GM19463 (cell line): ENCODE data around the gene NT5E.
A peak's percentile ranks its signal among the peaks of the same experiment; 100 is the strongest.

Source experiments
- ATAC-seq: cut with Tn5 transposase; IDR thresholded peaks from one replicate; pipeline ENCODE4 v1.9.1; 2021; ENCODE audit warnings: mild to moderate bottlenecking, moderate library complexity; ENCODE audit not compliant: unreplicated experiment

Gene NT5E

DNA sequence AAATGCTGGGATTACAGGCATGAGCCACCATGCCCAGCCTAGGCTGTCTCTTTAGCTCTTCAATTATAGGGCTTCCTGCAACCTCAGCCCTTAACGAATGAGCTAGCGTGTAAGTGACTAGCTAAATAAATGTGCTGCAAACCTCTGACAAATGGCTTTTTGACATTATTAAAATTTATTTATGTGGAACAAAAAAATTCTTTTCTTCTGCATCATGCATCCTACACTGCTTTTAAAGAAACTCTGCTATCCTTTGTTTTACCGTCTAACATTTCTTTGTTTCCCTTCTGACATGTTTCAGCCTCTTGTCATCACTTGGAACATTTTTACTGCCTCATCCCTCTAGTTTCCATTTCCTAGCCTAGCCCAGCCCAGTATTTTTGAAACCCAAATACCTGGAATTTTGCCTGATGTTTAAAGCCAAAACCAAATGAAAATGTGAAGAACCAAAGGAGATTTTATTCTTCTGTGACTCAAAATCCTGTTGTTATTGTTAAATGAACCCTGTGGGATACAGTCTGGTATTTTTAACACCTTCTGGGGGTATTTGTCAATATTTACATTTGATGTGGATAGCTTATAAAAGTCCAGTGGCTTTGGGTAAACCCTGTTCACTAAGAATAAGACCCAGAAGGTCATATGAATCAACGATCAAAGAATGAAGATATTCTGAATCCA lies 9.5 kb downstream of the NT5E start:
- ATAC-seq, result no peak

DNA sequence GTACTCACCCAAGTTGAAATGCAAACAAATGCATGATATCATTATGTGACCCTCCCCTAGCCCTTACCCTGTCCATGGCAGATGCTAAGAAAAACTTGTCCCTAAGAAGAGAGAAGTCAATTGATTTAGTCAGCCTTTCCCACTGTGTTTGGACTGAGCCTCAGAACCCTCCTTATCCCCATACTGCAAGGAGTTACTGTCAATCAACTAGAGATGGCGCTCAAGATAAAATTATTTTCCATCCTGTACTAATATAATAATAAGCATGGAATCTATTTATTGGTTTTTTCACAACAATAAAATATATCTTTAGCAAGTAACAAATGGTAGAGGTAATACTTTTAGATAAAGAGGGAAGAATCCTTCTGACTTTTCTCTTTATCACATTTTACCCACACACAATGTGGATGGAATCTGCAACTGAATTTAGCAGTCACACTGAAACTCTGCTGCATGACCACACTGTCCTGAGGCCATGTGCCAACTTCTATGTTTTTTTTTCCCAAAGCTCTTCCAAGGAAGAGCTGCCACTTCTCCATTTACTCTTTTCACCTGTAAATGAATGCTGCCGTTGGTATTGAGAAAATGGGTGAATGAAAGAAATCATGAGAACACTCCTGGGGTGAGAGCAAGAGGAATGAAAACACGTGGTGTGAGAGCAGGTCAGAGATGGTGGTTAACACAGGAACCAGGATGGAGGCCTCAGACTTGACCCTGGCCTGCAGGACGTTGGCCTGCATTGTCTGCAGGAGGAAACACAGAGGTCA lies 10.5 kb downstream of the NT5E start:
- no peak for ATAC-seq

DNA sequence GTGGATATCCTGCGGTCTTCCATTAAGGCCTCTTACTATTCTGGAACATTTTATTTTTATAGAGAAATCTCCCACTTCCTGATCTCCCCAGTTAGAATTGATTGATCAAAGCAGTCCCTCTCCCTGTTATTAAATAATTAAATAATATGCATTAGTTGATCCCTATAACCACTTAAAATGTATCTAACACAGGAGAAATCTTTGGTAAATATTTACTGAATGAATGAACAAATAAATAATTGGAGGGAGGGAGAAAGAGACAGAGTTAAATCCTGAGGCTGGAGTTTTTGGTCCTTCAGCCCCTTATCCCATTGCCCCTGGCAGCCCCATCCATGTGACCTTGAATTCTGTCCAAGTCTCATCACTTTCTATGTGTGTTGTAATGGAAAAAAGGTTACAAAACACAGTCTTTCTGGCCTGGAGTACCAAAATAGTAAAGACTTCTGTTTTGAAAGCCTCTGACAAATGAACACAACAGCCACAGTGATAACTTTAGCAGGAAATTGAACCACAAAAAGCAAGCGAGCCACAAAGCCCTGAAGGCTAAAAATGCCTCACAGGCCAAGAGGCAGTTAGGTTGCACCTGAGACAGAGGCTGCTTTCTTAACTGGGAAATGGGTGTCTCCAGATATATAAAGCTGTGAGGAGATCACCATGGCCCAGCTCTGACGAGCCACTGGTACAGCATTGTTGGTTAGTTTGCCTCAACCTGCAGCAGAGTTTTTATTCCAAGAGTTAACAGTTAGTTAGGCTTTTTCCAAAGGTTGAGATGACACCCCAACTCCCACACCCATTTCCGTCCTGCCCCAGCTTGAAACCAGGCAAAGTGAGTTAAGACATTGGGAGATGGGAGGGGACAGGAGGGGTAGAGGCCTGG lies 11.3 kb downstream of the NT5E start:
- peak; percentile 74 for ATAC-seq

DNA sequence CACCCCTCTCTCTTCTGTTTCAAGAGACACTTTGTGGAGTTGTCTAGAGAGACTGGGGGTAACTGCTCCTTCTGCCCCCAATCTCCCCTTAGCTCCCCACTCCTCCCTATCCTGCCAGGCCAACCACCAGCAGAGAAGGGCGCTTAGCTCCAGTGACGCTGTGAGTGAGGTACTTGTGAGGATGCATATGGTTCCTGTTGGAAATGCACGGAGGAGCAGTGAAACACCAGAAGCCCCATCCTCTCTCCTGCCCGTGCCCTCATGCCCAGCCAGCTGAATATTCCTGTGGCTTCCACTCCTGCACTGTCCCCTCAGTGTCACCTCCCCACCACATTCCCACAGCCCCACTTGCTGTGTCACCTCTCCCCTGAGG lies 11.9 kb downstream of the NT5E start:
- ATAC-seq, result no peak

DNA sequence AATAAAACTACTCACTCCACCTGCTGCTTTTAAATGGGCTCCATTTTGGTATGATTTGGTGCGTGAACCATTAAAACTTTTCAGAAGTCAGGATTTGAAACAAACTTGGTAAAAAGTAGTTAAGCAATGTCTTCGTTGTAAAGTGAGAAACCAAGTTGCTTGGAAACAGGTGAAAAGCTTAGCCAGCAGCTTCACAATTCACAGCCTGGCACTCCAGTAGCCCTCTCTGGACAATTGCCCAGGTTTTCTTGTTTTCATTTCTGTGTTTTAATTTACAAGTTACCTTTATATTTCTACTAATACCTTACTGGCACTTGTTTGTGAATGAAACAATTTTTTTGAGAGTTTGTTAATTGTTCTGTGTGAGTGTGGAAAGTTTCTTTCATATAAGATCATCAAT lies 12.8 kb downstream of the NT5E start:
- no peak for ATAC-seq

DNA sequence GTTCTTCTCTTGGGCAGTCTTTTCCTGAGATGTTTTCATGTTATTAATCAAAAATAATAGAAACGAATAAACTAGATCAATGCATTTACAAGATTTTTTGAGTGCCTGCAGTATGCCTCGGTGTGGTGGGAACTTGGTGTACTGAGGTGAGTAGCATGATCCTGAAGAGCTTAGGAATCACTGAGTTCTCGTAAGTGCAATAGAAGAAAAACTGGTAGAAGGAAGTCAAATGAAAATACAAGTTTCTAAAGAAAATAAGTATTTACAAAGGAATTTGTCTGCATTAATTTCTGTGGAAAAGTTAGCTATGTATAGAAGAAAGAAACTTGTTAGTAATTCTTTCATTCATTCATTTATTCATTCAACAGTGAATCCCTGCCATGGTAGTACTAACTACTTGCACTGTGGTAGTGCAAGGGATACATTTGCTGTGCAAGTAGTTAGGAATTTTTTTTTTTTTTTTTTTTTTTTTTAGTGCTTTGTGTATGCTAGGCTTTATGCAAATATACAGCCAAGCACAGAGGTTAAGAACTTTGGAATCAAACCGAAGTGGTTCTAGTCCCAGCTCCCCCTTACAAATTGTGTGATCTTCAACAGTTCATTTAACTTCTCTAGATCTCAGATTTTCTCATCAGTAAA lies 13.9 kb downstream of the NT5E start:
- ATAC-seq, result no peak

DNA sequence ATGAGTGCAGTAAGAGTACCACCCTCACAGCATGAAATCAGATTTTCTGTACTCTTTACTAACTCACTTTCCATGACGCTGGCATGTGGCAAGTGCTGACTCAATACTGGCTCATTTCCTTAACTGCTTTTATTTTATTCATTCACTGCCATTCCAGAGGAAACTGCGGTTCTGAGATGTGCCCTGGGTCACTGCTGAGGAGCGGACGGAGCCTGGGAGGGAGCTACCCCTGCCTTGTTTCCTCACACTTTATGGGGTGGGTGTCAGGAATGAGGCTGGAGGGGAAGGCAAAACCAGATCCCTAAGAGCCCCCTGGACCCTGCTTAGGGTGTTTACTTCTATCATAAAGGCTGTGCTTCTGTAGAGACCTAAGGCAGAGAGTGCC lies 14.4 kb downstream of the NT5E start:
- no peak for ATAC-seq

DNA sequence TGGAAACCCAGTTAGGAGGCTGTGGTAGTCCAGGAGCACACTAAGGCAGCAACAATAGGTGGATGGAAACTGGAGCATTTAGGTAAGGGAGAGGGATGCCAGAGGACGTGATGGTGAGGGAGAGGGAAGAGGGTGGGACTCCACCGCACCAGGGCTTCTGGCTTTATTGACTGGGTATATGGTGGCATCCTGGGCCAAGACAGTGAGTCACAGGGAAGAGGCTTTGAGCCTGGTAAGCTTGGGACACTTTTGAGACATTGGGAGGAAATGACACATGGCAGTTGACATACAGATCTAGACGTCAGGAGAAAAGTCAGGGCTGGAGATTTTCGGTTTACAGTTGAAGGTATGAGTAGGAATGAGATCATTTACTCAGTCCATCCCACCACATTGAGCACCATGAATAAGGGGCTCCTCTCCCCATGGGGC lies 14.9 kb downstream of the NT5E start:
- no peak for ATAC-seq

DNA sequence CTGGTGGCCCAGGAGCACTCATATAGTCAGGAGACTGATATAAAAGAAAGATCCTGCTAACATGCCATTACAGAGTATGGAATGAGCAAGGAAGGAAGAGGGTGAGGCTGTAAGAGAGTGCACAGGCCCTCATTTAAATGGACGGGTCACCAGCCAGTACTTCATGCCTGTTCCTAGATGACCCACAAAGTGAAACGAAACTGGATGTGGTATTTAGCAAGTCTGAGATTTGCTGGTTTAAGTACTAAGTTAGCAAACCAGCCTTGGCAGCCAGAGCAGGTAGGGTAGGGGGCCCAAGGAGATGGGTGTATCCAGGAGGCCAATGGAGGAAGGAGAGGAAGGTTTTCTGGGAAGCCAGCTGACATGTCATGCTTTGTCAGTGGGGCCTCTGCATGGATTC lies 15.9 kb downstream of the NT5E start:
- peak; percentile 40 for ATAC-seq

DNA sequence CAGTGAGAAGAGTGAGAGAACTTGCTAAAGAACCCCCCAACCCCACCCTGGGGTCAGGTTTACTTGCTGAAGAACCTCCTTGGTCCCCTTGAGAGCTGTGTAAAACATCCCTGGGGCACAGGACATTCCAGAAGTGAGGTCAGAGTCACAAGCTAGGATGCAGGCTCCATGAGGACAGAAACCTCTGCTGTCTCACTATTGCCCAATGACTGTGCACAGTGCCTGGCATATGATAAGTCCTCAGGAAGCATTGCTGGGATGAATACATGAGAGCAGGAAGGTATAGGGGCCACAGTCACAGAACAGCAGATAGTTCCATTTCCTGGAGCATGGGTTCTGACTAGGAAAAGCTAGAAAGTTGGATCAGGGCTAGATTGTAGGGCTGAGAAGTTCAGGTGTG lies 18.4 kb downstream of the NT5E start:
- ATAC-seq, result no peak

DNA sequence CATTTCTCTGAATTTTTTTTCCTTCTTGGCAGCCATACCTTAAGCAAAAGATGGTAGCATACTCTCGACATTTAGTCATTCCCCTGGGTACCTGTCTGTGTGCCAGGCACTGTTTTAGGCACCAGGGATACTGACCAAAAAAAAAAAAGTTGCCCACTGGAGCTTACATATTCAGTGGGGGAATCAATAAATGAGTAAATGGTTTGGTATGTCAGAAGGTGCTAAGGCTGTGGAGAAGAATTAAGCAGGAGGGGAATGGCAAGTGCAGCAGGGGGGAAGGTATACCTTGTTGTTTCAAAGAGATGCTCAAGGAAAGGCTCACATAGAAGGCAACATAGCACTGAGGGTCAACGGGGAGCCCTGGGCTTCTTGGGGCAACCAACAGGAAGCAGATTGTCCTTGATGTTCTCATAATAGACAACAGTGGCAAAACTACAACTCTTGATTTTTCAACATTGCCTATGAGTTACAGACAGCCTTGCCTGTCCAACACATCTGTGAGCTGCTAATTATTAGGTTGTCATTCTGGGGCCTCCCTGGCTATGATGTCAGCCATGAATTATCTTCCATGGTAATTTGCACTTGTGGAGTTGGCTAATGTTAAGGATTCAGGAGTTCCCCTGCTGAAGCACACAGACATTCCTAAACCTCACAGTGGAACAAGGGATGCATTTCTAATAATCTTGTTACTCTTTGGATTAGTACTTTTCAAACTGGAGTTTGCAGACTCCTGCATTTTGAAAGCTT lies 19.6 kb downstream of the NT5E start:
- no peak for ATAC-seq

DNA sequence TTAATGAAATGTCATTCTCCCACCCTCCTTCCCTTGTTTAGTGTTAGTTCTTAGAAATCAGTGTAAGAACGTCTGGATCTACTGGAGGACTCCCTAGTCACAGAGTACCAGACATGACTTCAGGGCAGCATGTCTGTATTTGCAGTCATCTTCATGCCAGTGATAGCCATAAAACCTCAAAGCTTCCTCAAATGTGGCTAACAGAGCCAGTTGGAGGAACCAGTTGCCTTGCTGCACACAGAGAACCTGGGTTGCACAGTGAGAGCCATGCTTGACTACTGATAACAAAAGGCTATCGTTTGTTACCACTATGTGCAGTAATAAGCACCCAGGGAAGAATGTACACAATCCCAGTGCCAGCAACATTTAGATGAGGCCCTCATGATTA lies 20.1 kb downstream of the NT5E start:
- no peak for ATAC-seq

DNA sequence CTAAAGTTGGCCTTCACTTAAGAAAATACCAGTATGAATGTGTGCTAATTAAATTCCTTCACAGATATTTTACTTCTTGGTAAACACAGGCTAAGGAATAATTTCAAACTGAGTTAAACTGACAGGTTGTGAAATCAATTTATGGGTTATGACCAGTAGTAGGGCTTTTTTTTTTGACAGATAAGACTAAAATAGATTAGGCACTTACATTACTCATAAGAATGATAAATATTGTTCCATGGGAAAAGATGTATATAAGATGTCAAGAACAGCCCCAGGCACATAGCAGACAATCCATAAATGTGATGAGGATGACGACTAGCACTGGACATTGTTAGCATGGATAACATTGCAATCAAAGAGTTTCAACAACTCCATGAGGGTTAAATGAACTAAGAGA lies 22.9 kb downstream of the NT5E start:
- ATAC-seq, result no peak

DNA sequence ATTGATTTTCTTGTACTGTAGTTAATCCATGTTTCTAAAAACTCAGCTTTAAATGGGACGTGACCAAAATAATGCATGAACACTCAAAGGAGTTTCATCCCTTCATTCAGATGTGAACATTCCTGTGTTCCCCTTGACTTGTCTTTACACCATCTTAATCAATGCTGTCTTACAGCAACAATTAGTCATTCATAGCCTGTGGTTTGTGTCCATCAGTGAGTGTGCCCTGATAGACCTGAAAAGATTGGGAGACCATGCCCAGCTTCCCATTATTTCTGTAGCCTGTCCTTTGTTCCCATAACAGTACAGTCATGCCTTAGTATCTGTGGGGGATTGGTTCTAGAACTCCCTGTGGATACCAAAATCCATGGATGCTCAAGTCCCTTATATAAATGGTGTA lies 23.9 kb downstream of the NT5E start:
- no peak for ATAC-seq

DNA sequence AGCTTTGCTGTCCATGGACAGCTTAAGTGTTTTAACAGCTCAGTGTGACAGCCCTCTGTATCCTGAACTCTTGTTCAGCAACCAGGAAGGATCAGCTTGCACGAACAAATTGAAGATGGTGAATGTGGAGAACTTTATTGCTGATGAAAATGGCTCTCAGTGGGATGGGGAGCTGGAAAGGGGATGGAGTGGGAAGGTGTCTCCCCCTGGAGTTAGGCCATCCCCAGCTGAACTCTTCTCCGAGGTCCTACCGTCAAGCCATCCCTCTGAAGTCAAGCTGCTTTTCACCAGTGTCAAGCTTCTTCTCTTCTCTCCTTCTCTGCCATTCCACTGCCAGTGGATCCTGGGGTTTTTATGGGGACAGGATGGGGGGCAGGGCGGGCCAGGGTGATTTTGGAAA lies 26.6 kb downstream of the NT5E start:
- ATAC-seq, result no peak

DNA sequence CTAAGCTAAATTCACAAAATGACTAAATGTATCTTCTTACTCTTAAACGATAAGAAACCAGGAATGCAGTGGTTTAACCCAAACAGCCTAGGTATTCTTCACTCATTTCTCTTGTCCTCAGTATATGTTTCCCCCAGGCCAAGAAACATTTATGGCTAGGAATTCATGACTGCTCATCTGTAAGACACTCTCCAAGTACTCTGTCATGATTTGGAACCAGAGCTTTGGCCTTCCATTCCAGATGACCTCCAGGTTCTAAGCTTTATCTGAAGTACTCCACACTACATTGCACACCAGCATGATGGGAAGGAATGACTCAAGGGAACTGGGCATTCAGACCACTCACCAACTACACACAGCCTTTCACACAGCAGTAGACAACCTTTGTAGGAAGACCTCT lies 29.3 kb downstream of the NT5E start:
- ATAC-seq, result no peak

DNA sequence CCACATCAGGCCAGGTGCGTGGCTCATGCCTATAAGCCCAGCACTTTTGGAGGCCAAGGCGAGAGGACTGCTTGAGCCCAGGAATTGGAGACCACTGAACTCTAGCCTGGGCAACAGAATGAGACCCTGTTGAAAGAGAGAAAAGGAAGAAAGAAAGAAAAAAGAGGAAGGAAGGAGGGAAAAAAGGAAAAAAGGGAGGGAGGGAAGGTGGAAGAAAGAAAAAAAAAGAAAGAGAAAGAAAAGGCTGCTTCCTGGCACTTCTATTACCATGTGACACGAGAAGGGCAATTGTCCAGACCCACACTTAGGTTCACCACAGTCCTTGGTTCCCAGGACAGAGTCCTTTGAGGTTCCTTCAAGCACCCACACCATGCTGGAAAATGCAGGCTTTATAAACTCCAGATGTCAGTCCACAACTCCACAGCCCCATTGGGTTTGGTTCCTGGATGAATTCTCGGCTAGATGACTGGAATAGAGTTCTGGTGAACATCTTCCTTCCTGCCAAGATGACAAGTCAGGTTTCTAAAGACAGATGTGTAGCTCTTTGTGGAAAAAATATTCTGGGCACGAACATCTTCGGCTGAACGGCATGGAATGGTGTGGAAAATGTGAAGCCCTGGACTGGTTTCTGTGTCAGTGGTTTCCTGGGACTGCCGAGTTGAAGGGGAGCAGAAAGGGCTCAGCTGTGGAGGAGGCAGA lies 32.5 kb downstream of the NT5E start:
- ATAC-seq, result no peak

DNA sequence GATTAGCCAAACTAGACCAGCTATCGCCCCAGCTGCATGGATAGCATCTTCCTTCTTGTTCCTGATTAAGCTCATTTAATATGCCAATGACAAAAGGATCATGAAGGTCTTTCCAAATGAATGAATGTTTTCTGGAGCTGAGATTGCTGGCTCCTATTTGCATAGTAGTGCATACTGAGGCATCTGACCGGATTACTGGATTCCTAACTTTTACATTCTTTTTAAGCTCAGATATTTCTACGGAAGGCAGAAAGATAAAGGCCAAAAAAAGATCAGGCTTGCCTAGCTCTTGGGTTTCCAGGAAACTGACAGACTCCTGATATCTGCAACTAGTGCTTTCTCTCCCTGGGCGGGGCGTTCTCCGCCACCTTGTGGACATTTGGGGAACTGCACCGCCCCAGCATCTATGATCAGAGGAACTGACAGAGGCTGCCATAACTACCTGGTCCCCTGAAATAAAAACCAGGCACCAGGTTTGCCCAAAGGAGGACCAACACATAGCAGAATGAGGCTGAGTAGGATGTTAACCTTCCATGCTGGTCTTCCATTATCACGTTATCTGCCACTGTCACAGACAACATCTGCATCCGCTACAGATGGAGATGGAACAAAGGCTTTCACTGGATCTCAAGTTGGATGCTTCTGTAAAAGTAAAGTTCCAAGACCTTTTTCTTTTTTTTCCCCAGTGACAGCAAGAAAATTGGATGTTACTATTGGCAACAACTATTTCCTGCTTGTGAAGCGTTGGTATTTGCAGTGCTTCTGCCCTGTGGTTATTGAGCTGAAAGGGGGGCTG lies 33.2 kb downstream of the NT5E start:
- ATAC-seq, result peak; percentile 90

DNA sequence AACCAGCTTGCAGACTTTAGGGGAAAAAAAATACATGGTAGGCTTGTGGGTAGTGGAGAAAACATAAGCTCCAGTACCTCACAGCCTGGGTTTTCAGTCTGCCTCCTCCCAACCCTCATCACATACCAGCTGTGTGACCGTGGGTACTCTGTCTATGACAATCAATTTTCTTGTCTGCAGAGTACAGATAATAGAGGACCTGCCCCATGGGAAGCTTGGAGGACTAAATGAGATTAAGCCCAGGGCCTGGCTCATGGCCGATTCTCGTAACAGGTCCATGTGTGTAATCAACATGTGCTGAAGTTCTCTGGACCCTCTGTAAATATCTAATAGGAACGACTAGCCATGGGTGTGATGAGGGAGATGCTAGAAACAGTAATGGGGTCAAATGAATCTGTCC lies 34.0 kb downstream of the NT5E start:
- no peak for ATAC-seq
